ENCODE results near the gene ELAVL2. TPM values are rescaled to one million over a fixed set of nuclear protein-coding genes. Genes with fewer than 3 reads are reported as not detected.

Gene ELAVL2
- total RNA-seq, 4 donors from 2014 or later: under 0.01 to 1.4 (median 0.84) TPM

- H3K4me3 ChIP-seq: no peak overlapping the region
- WGBS: 80% methylated on average over 2 of the region's 2 CpGs
- H3K4me1 ChIP-seq: no peaks in the 10 kb centered on the region
- no peaks in the 10 kb centered on the region for H3K36me3 ChIP-seq
- no peak for TF ChIP-seq CTCF (IDR thresholded peaks at IDR 0.05)
- no peak for TF ChIP-seq POLR2A (IDR thresholded peaks at IDR 0.05; ENCODE audit: low read depth)
- no peak for TF ChIP-seq POLR2AphosphoS5 (IDR thresholded peaks at IDR 0.05)
- TF ChIP-seq EP300 (IDR thresholded peaks at IDR 0.05): no peak
- no peak for DNase-seq (ENCODE audit: extremely low spot score)
- no peaks in the 10 kb centered on the region for H3K27me3 ChIP-seq
- no peaks in the 10 kb centered on the region for H3K9me3 ChIP-seq
- intact Hi-C loops (cut with DNase I): no loop called here
- no peak overlapping the region for H3K27ac ChIP-seq (replicated peaks in 1 of 4)
Observed at GRCh38 chr9:23811633-23812032, 14.4 kb downstream of the ELAVL2 start.

- no peaks in the 10 kb centered on the region for H3K4me1 ChIP-seq
- no peaks in the 10 kb centered on the region for H3K27me3 ChIP-seq
- DNase-seq (ENCODE audit: extremely low spot score): no peak
- H3K27ac ChIP-seq (replicated peaks in 1 of 4): no peak overlapping the region
- intact Hi-C loops (cut with DNase I): no loop called here
- no peak overlapping the region for H3K4me3 ChIP-seq
- no peaks in the 10 kb centered on the region for H3K36me3 ChIP-seq
- 87% methylated on average over 2 of the region's 2 CpGs for WGBS
- TF ChIP-seq EP300 (IDR thresholded peaks at IDR 0.05) (no peak), CTCF (IDR thresholded peaks at IDR 0.05) (no peak), POLR2AphosphoS5 (IDR thresholded peaks at IDR 0.05) (no peak), POLR2A (IDR thresholded peaks at IDR 0.05; ENCODE audit: low read depth) (no peak)
- no peaks in the 10 kb centered on the region for H3K9me3 ChIP-seq
Observed at GRCh38 chr9:23803216-23803615, 22.8 kb downstream of the ELAVL2 start.

GRCh38 chr9:23801523-23801922, 24.5 kb downstream of the ELAVL2 start:
- Histone ChIP-seq H3K4me1 (no peaks in the 10 kb centered on the region), H3K4me3 (no peak overlapping the region), H3K9me3 (no peaks in the 10 kb centered on the region), H3K27ac (replicated peaks in 1 of 4) (no peak overlapping the region), H3K27me3 (no peaks in the 10 kb centered on the region), H3K36me3 (no peaks in the 10 kb centered on the region)
- WGBS: 96% methylated on average over 2 of the region's 2 CpGs
- intact Hi-C loops (cut with DNase I): no loop called here
- TF ChIP-seq EP300 (IDR thresholded peaks at IDR 0.05): no peak
- TF ChIP-seq POLR2A (IDR thresholded peaks at IDR 0.05; ENCODE audit: low read depth): no peak
- TF ChIP-seq CTCF (IDR thresholded peaks at IDR 0.05): no peak
- no peak for TF ChIP-seq POLR2AphosphoS5 (IDR thresholded peaks at IDR 0.05)
- DNase-seq (ENCODE audit: extremely low spot score): no peak

- DNase-seq (ENCODE audit: extremely low spot score): no peak
- Histone ChIP-seq H3K4me1 (no peaks in the 10 kb centered on the region), H3K36me3 (no peaks in the 10 kb centered on the region), H3K9me3 (no peaks in the 10 kb centered on the region), H3K27me3 (no peaks in the 10 kb centered on the region), H3K27ac (replicated peaks in 1 of 4) (no peak overlapping the region), H3K4me3 (no peak overlapping the region)
- no peak for TF ChIP-seq CTCF (IDR thresholded peaks at IDR 0.05)
- no peak for TF ChIP-seq POLR2AphosphoS5 (IDR thresholded peaks at IDR 0.05)
- TF ChIP-seq EP300 (IDR thresholded peaks at IDR 0.05): no peak
- no peak for TF ChIP-seq POLR2A (IDR thresholded peaks at IDR 0.05; ENCODE audit: low read depth)
- intact Hi-C loops (cut with DNase I): no loop called here
Observed at GRCh38 chr9:23799521-23799920, 26.5 kb downstream of the ELAVL2 start.

- no peak overlapping the region for H3K4me3 ChIP-seq
- intact Hi-C loops (cut with DNase I): no loop called here
- no peaks in the 10 kb centered on the region for H3K4me1 ChIP-seq
- no peaks in the 10 kb centered on the region for H3K9me3 ChIP-seq
- no peaks in the 10 kb centered on the region for H3K36me3 ChIP-seq
- no peak for DNase-seq (ENCODE audit: extremely low spot score)
- H3K27me3 ChIP-seq: no peaks in the 10 kb centered on the region
- H3K27ac ChIP-seq (replicated peaks in 1 of 4): no peak overlapping the region
- no peak for TF ChIP-seq POLR2AphosphoS5 (IDR thresholded peaks at IDR 0.05)
- TF ChIP-seq POLR2A (IDR thresholded peaks at IDR 0.05; ENCODE audit: low read depth): no peak
- no peak for TF ChIP-seq EP300 (IDR thresholded peaks at IDR 0.05)
- no peak for TF ChIP-seq CTCF (IDR thresholded peaks at IDR 0.05)
- WGBS: 83% methylated on average over 4 of the region's 4 CpGs
Observed at GRCh38 chr9:23798325-23798724, 27.7 kb downstream of the ELAVL2 start.
